ENCODE measurements around the gene DGKD.
A peak's percentile ranks its signal among the peaks of the same experiment; 100 is the strongest.
"Not testable (repeated sequence)": the region's sequence is repeated elsewhere in the genome, so short reads cannot be mapped to it uniquely, and the experiment has no call there.

Gene DGKD

GRCh38 chr2:233386382-233387041 is 32.2 kb downstream of the DGKD start:
- no peak for DNase-seq (ENCODE audit: low read depth)

GRCh38 chr2:233387225-233387624 is 32.9 kb downstream of the DGKD start:
- DNase-seq (ENCODE audit: low read depth): no peak

DNA sequence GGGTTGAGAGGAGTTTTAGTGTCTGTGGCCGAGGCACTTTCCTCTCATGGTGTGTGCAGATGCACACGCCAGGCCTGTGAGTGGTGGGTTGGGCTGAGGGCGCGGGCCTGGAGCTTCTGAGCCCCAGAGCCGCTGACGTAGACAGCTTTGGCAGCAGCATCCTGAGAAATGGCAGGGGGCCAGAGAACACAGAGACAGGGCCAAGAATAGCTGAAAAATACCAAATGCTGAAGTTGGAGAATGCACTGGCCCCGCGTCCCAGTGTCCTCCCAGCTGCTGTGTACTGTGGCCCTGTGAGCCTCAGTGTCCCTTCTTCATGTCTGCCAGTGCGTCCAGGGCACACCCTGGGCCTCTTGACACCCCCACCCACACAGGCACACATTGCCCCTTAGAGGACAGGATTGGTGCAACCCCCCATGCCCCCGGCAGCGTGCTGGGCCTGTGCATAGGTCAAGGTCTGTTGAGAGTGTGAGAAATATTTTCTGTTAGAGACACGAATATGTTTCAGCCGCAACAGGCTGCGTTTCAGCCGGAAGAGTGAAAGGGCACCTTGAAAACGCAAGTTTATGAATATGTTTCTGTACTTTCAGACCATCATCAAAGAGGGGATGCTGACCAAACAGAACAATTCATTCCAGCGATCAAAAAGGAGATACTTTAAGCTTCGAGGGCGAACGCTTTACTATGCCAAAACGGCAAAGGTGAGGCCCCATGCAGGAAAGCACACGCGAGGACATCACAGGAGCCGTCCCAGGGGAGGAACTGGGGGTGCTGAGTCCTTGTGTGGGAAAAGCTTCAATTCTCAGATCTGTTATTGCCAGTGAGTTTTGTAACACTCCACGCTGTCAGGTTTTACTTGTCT is 33.6 kb downstream of the DGKD start:
- peak; percentile 91 for DNase-seq (ENCODE audit: low read depth)

DNA sequence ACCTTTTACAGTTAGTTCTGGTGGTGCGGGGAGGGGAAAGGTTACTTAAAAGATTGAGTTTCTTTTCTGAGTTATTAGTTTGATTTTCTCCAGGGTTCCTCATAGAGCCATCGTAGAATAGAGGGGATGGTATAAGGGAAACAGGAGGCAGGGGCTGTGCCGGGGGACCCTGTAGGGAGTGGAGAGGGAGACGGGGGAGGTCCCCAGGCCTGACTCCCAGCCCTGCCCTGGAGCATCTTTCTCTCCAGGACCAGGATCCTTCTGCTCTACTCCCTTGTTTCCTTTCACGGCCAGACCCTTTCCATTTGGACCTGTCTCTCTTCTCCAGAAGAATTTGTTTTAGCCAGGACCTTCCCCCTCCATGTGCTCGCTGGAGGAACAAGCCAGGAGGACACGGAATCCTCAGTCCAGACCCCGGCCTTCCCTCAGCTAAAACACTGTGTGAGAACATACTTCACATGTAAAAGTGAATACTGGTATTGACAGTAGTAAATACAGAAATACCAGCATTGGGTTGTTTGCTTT is 35.4 kb downstream of the DGKD start:
- no peak for DNase-seq (ENCODE audit: low read depth)

- no peak for DNase-seq (ENCODE audit: low read depth)
Observed at GRCh38 chr2:233395687-233396086, 41.4 kb downstream of the DGKD start.

DNA sequence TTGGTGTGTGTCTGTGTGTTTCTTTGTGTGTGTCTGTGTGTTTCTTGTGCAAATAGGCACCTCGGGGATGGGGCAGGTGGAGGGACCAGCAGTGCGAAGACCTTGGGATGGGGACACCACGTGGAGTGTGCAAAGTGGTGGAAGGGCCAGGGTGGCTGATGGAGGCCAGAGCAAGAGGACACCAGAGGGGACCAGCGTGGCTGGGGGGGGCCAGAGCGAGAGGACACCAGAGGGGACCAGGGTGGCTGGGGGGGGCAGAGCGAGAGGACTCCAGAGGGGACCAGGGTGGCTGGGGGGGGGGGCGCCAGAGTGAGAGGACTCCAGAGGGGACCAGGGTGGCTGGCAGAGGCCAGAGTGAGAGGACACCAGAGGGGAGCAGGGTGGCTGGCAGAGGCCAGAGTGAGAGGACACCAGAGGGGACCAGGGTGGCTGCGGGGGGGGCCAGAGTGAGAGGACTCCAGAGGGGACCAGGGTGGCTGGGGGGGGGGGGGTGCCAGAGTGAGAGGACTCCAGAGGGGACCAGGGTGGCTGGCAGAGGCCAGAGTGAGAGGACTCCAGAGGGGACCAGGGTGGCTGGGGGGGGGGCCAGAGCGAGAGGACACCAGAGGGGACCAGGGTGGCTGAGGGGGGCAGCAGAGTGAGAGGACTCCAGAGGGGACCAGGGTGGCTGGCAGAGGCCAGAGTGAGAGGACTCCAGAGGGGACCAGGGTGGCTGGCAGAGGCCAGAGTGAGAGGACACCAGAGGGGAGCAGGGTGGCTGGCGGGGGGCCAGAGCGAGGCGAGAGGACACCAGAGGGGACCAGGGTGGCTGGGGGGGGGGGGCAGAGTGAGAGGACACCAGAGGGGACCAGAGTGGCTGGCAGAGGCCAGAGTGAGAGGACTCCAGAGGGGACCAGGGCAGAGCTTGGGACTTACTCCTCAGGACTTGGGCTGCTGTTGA is 42.7 kb downstream of the DGKD start:
- DNase-seq (ENCODE audit: low read depth): not testable (repeated sequence)

DNA sequence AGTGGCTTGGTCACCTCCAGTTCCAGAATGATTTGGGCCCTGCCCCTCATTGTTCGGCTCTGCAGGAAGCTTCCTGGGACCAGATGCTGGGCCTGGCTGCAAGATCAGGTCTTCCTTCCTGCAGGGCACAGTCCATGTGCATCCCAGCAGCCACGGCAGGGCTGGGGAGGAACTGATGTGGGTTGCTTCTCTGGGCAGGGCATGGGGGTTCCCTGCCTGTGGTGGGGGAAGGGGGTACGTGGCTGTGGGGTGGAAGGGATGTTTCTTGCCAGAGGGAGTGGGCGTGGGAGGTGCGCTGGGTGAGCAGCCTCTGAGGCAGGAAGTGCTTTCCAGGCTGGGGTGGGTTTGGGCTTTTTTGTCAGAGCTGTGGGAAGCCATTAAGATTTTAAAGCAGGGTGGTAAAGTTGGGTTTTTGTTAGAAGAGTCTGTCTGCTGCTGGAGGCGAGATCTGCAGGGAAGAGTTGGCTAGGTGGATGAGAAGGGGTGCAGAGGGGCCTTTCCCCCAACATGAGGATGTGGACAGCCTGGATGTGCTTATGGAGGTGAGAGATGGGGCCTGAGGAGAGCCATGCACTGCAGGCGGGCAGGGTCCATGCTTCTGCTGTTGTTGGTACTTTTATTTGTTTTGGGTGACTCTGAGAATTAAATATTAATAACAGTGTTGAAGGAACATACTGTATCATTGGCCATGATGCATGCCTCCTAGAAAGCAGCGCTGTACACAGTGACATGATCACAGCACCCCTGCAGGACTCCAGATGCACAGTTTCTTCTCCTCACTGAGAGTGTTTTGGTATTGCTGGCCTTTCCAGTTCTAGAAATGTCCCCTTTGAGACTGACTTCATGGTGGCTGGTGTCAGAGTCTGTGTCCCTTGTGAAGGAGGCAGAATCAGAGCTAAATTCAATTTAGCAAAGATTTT is 45.3 kb downstream of the DGKD start:
- DNase-seq (ENCODE audit: low read depth): no peak

GRCh38 chr2:233400341-233400740 is 46.0 kb downstream of the DGKD start:
- DNase-seq (ENCODE audit: low read depth): no peak

DNA sequence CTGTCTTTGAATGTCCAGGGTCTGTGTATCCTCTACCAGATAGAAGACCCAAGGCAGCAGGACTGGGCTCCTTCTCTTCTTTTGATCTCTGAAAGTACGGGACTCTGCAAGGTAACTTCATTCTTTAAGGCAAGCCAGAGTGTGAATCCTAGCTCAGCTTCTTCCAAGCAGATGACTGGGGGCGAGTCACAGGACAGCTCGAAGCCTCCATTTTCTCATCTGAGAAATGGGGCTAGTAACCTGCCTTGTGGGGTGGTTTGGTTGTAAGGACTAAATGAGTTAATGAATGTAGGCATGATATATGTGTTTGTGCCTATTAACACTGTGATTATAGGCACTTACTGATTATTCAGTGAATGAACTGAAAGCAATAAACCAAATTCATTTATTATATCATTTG is 46.7 kb downstream of the DGKD start:
- no peak for DNase-seq (ENCODE audit: low read depth)

DNA sequence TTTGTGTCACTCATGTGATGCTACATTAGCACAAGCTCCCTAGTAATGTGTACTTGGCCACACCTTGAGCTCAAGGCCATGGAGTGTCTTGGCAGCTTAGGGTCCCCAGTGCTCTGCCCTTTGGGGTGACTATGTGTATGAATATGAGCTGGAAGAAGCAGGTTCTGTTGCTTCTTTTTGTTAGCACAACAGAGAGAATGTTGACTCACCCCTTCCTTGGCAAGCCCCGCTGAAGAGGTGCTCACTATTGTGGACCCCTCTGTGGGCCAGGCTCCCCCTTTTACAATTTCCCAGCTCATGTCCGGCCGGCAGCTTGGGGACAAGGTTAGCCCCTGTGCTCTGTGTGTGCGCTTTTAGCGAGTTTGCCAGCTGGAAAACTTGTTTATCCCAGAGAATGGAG is 48.1 kb downstream of the DGKD start:
- DNase-seq (ENCODE audit: low read depth): no peak

GRCh38 chr2:233402789-233403188 is 48.5 kb downstream of the DGKD start:
- no peak for DNase-seq (ENCODE audit: low read depth)

GRCh38 chr2:233404222-233404621 is 49.9 kb downstream of the DGKD start:
- DNase-seq (ENCODE audit: low read depth): no peak

DNA sequence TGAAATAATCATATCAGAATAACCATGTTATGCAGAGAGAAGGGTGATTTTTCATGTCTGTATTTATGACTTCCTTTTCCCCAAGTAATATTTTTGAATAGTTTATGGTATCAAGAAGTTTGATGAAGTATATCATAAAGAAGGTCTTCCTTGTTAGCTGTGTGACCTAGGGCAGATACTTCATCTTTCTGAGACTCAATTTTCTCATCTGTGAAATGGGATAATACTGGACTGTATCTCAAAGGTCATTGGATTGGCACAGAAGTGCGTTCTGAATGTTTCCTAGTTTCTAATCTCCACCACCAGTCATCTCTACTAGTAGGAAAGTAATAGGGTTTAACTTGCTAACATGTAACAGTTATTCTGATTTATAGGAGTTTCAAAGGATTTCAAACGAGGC is 52.6 kb downstream of the DGKD start:
- DNase-seq (ENCODE audit: low read depth): no peak

GRCh38 chr2:233407771-233408181 is 53.5 kb downstream of the DGKD start:
- DNase-seq (ENCODE audit: low read depth): peak; percentile 80

DNA sequence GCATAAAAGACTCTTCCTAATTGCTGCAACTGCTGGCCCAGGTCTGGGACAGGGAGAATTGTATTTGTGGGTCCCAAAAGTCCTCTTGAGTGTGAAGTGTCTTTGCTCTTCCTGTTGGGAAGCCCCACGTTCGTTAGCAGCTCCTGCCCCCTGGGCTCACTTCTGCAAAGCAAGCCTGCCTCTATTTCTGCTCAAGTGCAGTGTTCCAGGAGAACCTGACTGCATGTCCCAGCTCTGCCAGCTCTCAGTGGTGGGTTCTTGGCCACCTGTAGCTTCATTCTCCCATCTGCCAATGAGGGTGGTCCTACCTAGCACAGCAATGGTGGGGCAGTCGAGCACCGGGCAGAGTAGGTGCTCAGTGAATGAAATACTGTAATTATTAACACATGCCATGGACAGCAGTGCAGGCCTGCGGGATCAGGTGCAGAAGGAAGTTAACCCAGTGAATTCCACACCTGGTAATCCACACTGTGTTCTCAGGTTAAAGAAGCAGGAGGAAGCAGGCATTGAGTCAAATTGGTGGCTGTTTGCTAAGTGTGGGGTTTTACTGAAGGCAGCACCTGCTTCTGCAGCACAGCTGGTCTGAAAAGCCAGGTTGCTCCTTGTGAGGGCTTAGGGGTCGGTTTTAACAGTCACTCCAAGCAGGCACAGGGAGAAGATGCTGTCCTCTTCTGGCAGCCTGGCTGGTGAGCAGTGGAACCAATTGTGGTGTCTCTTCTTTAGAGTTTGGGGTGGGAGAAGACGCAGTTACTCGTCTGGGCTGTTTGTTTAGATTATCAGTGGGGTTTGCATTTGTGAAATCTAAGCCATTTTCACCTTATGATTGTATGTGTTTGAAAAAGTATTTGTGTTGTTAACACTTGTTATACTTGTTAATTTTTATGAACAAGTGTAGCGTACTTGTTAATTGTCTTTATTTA is 54.3 kb downstream of the DGKD start:
- no peak for DNase-seq (ENCODE audit: low read depth)

- DNase-seq (ENCODE audit: low read depth): no peak
Observed at GRCh38 chr2:233409286-233409991, 55.1 kb downstream of the DGKD start.

- no peak for DNase-seq (ENCODE audit: low read depth)
Observed at GRCh38 chr2:233410196-233410760, 56.0 kb downstream of the DGKD start.

GRCh38 chr2:233411162-233411561 is 56.9 kb downstream of the DGKD start:
- no peak for DNase-seq (ENCODE audit: low read depth)

DNA sequence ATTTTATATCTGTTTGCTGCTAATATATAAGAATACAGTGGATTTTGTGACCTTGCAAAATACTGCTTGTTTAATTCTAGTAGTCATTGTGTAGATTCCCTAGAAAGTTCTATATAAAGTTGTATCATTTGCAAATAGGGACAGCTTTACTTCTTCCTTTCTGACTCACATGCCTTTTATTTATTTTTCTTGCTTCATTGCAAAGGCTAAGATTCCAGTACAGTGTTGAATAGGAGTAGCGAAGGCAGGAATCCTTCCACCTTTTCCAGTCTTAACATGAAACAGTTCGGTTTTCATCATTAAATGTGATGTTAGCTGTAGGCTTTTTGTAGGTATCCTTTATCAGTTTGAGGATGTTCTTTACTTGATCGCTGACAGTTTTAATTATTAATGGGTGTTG is 58.1 kb downstream of the DGKD start:
- no peak for DNase-seq (ENCODE audit: low read depth)

Measured in stromal cell of bone marrow (primary cell).